Prostate gland (tissue), 2 donors: ENCODE results near the gene HIVEP3. TPM values are rescaled to one million over a fixed set of nuclear protein-coding genes. Genes with fewer than 3 reads are reported as not detected.

Experiments used
- DNase-seq: peaks from one replicate; pipeline ENCODE4 v3.0.0-alpha.2; 2019; ENCODE audit warnings: low spot score
- H3K27ac ChIP-seq, 2 donors: fragments of 200-600 bp; sonication (generic); 2 replicates each; pipeline ENCODE4 v1.5.1; 2017 to 2019
- H3K27me3 ChIP-seq: fragments of 200-600 bp; sonication (generic); replicated peaks from 2 replicates; pipeline ENCODE4 v1.5.1; 2019; ENCODE audit not compliant: insufficient read depth
- H3K36me3 ChIP-seq, 2 donors: fragments of 200-600 bp; sonication (generic); 1 replicate in 1 of 2; 2 replicates in 1 of 2; pipeline versions ENCODE4 v1.5.1 to v1.8.1; 2017 to 2019
- H3K4me1 ChIP-seq: fragments of 200-600 bp; sonication (generic); replicated peaks from 2 replicates; pipeline ENCODE4 v1.5.1; 2019
- H3K4me3 ChIP-seq, 2 donors: fragments of 200-600 bp; sonication (generic); 2 replicates each; pipeline ENCODE4 v1.5.1; 2017 to 2019
- H3K9me3 ChIP-seq: fragments of 200-600 bp; sonication (generic); 2 replicates; pipeline ENCODE4 v1.5.1; 2017
- CTCF ChIP-seq, 4 experiments: fragments of 200-600 bp in 2 of 4; fragments of 450-650 bp in 2 of 4; sonication (generic) in 2 of 4; IDR thresholded peaks; 1 replicate in 3 of 4; 2 replicates in 1 of 4; pipeline ENCODE4 v1.5.1; 2016 to 2019; ENCODE audit warnings: antibody characterized with exemption in 4 of 4, mild to moderate bottlenecking in 2 of 4, moderate library complexity in 2 of 4
- POLR2A ChIP-seq: fragments of 450-650 bp; IDR thresholded peaks from one replicate; pipeline ENCODE4 v1.6.1; 2016; ENCODE audit warnings: antibody characterized with exemption, mild to moderate bottlenecking
- POLR2AphosphoS5 ChIP-seq: sonication (generic); formaldehyde crosslinking; IDR thresholded peaks from one replicate; pipeline ENCODE4 v1.6.1; 2017; ENCODE audit warnings: antibody characterized with exemption
- WGBS: methylation state at CpG from one replicate; pipeline ENCODE4 v1.1.5; 2018; 5-methylcytosine and 5-hydroxymethylcytosine counted together
- intact Hi-C: fragments of 100-400 bp; cut with DNase I; formaldehyde crosslinking; loops from one replicate; pipeline ENCODE4 v1.14.2; 2022
- total RNA-seq, 2 donors: library from RNA; depleted of rRNA; stranded (reverse); fragments of >200 nt; gene quantifications; one replicate each; pipeline ENCODE4 v1.1.0, GENCODE V29; 2016

The HIVEP3 gene
- total RNA-seq, 2 donors from 2014 or later = 9.3 to 11.2 TPM

DNA sequence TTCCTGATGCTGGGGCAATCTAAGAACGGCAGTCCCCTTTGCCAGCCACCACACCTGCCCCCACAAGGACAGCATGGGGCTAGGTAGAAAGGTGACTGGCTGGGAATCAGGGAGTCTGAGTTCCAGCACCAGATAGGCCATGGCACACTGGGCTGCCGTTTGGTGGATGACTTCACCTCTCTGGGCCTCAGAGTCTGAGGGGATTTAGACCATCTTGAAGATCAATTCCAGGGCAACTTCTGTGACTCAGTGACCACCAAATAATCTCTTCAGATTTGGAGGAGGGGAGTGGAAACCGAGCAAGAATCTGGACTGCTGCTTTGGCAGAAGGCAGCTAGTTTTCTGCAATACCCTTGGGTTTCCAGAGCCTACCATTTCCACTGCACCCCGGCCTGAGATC lies 342.1 kb downstream of the HIVEP3 start:
- H3K4me3 ChIP-seq = no peak overlapping the region
- TF ChIP-seq CTCF (IDR thresholded peaks at IDR 0.05) (no peak), POLR2AphosphoS5 (no peak), POLR2A (no peak)
- H3K36me3 ChIP-seq = no peaks in the 10 kb centered on the region
- intact Hi-C loops = loop anchor here (10.0 kb wide), 1 partner anchor 228 kb away; no protein-coding TSS in a partner anchor
- no peaks in the 10 kb centered on the region for H3K27me3 ChIP-seq
- H3K4me1 ChIP-seq = no peaks in the 10 kb centered on the region
- WGBS = 67% methylated on average over 4 of the region's 4 CpGs
- H3K9me3 ChIP-seq = no peaks in the 10 kb centered on the region
- no peak for DNase-seq
- H3K27ac ChIP-seq = no peak overlapping the region

GRCh38 chr1:41576206-41576605 lies 342.5 kb downstream of the HIVEP3 start:
- Histone ChIP-seq H3K36me3 (no peaks in the 10 kb centered on the region), H3K27me3 (no peaks in the 10 kb centered on the region), H3K27ac (no peak overlapping the region), H3K9me3 (no peaks in the 10 kb centered on the region), H3K4me1 (no peaks in the 10 kb centered on the region), H3K4me3 (no peak overlapping the region)
- no peak for DNase-seq
- 52% methylated on average over 3 of the region's 3 CpGs for WGBS
- intact Hi-C loops = loop anchor here (10.0 kb wide), 1 partner anchor 229 kb away; no protein-coding TSS in a partner anchor
- TF ChIP-seq CTCF (IDR thresholded peaks at IDR 0.05) (no peak), POLR2AphosphoS5 (no peak)

GRCh38 chr1:41574842-41575241 lies 343.9 kb downstream of the HIVEP3 start:
- Histone ChIP-seq H3K9me3 (no peaks in the 10 kb centered on the region), H3K4me1 (no peaks in the 10 kb centered on the region), H3K4me3 (no peak overlapping the region), H3K27ac (no peak overlapping the region), H3K27me3 (no peaks in the 10 kb centered on the region), H3K36me3 (no peaks in the 10 kb centered on the region)
- WGBS = 77% methylated on average over 5 of the region's 5 CpGs
- TF ChIP-seq CTCF (IDR thresholded peaks at IDR 0.05) = no peak
- TF ChIP-seq POLR2A = no peak
- no peak for TF ChIP-seq POLR2AphosphoS5
- DNase-seq = no peak
- intact Hi-C loops = loop anchor here (2.0 to 10.0 kb wide), 2 partner anchors 230 to 598 kb away; no protein-coding TSS in a partner anchor

DNA sequence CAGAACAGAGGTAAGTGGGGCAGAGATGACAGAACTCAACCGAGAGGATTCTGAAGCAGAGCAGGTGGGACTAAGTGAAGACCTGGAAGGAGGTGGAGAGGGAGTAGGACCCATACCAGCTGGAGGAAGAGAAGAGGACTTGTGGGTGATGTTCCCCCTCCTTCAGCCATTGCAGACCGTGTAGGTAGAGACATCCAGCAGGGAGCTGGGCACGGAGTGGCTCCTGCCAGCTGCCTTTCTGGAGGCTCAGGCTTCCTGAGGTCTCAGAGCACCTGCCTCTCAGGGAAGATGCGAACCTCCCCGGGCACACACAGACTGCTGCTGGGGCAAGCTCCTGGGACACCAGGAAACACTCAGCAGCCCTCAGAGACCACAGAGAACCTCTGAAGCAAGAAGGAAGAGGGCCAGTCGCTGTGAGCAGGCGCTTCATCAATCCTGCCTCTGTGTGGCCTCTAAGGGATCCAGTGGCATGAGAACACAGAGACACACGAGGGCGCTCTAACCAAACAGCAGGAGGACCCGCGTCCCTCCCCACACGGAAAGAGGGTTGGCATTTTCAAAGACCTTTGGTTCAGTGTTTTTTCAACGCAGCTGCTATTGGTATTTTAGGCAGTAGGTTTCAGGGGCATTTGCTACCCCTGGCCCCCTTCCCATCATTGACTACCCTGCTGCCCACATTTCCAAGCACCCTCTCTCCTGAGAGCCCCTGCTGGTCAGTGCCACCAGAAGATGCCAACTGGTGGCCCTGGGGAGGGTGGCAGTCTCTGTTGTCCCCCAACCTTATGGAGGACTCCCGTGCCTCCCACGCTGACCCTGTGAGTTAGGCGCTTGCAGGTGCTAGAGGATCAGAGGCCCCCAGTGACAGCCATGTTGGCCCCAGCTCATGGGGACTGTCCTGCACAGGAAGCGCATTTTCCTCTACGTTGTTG lies 344.7 kb downstream of the HIVEP3 start:
- no peaks in the 10 kb centered on the region for H3K9me3 ChIP-seq
- H3K36me3 ChIP-seq = no peaks in the 10 kb centered on the region
- TF ChIP-seq CTCF (IDR thresholded peaks at IDR 0.05) = peak; percentile 33 to 88 (median 76)
- peak; percentile 51 for TF ChIP-seq POLR2AphosphoS5
- TF ChIP-seq POLR2A = no peak
- H3K27me3 ChIP-seq = no peaks in the 10 kb centered on the region
- WGBS = 34% methylated on average over 18 of the region's 18 CpGs
- no peaks in the 10 kb centered on the region for H3K4me1 ChIP-seq
- intact Hi-C loops = loop anchor here (2.0 to 10.0 kb wide), 2 partner anchors 231 to 599 kb away; no protein-coding TSS in a partner anchor
- DNase-seq = peak; percentile 80
- no peak overlapping the region for H3K4me3 ChIP-seq
- H3K27ac ChIP-seq = no peak overlapping the region
